Posterior cingulate gyrus (tissue), 11 donors: ENCODE results near the gene WNT10A.

Experiments used
- DNase-seq, 10 donors: peaks; one replicate each; pipeline versions ENCODE4 v3.0.0 to v3.0.0-alpha.2; 2020 to 2021; ENCODE audit warnings: mixed read lengths in 3 of 10
- intact Hi-C: fragments of 100-400 bp; cut with DNase I; formaldehyde crosslinking; loops from one replicate; pipeline ENCODE4 v1.15.1; 2023

The WNT10A gene

GRCh38 chr2:218856167-218856895, 24.3 kb upstream of the WNT10A start:
- intact Hi-C loops = loop anchor here (10.0 kb wide), 1 partner anchor 128 kb away; the partner anchor contains the start of gene FEV
- peak in 2 of 10 donors; percentile 2 to 20 for DNase-seq

DNA sequence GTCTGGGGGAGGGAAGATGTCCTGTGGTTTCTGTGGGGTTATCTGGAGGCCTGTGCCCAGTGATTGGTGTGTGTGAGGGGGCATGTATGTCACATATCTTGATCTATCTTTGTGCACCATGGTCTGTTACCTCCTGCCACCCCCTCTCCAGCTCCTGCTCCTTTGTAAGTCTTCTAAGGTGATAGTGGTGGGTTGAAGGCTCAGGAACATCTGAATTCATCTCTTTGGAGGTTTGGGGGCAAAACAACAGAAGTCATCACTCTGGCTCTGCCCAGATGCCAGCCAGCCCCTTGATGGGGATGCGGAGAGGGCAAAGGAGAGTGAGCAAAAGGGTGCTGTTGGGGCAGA, 23.8 kb upstream of the WNT10A start:
- intact Hi-C loops = loop anchor here (10.0 kb wide), 1 partner anchor 128 kb away; the partner anchor contains the start of gene FEV
- DNase-seq = peak in 1 of 10 donors; percentile 16

DNA sequence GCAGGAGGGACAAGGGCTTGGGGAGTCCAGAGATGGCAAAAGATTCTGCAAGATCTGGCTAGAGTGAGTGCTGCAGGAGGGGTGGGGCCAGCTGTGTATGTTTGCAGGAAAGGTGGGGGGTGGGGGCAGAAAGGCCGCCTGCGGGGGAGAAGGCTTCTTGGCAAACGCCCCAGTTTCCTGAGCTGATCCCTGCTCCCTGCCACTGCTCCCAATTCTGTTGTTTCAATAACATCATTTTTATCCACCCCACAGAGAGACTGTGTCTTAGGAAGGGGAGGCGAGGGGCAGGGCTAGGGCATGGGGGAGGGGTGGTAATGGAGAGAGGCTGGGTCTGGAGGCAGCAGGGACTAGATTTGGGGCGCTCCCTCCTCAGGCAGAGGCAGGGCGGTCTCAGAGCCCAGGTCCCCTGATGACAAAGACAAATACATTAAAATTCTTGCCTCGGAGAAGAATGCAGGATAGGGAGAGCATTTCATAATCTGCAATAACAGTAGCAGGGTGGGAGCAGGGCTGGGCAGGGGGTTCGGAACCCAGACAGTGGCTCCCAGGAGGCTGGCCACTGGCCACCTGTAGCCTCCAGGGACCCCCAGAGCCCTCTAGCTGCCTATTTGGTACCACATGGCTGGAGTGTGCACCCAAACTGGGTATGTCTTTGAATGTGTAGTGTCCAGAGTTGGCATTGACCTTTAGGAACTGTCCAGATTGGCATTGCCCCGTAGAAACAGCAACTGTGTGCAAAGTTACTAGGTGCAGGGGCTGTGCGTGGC, 23.1 kb upstream of the WNT10A start:
- peak in 2 of 10 donors; percentile 2 to 21 for DNase-seq
- intact Hi-C loops = loop anchor here (10.0 kb wide), 1 partner anchor 127 kb away; the partner anchor contains the start of gene FEV

DNA sequence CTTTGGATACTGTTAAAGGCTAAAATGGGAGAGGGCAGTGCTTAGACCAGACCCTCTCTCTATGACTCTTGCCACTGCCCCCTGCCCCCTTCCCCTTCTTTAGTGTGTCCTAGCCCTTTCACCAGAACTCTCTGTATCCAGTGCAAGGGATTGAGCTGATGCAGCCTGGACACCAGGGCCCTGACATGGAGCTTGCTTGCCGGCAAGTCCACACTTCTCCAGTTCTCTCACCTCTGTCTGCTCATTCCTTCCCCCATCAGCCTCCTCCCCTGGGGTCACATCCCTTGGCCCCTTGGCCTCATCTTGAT, 22.6 kb upstream of the WNT10A start:
- intact Hi-C loops = loop anchor here (10.0 kb wide), 1 partner anchor 127 kb away; the partner anchor contains the start of gene FEV
- peak in 2 of 10 donors; percentile 8 to 41 for DNase-seq

DNA sequence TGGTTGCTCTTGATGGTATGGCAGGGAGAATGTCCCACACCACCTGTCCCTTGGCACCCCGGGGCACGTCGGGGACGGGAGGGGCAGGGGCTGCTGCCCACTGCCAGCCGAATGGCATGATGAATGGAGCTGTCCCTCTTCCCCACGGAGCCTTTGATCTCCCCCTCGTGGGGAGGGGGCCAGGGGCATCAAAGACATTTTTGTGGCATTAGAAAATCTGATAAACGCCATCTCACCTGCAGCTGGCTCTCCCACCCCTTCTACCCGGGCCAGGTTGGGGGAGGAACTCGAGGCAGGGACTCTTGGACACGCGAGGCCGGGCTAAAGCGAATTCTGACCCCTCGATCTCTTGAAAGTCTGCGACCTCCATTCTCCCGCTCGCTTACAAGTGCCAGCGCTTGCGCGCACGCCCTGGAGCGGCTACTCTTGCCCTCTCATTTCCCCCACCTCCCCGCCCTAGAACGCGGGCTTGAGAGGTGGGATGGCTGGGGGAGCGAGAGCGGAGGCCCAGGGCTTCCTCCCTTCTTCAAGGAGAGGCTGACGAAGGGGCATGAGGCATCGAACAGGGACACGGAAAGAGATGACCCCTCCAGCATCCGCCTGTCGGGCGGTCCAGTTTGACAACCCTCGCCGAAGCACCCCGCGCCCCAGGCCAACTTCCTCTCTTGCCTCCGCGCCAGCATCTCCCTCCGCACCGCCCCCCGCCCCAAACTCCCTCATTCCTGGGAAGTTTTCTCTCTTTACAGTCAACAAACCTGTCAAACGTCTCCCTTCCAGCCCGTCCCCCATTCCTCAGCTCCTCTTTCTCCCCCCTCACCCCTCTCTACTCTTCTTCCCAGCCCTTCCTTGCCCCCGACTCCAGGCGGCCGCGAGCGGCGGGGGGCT, 21.7 kb upstream of the WNT10A start:
- intact Hi-C loops = loop anchor here (10.0 kb wide), 1 partner anchor 126 kb away; the partner anchor contains the start of gene FEV
- DNase-seq = peak in 2 of 10 donors; percentile 10 to 79

- peak in 2 of 10 donors; percentile 7 to 49 for DNase-seq
- intact Hi-C loops = loop anchor here (10.0 kb wide), 1 partner anchor 125 kb away; the partner anchor contains the start of gene FEV
Observed at GRCh38 chr2:218859556-218859987, 21.1 kb upstream of the WNT10A start, which contains the start of gene WNT6. TSS of gene WNT6 (plus strand) at chr2:218859805. CDS start at chr2:218860038, 233 bp downstream.

DNA sequence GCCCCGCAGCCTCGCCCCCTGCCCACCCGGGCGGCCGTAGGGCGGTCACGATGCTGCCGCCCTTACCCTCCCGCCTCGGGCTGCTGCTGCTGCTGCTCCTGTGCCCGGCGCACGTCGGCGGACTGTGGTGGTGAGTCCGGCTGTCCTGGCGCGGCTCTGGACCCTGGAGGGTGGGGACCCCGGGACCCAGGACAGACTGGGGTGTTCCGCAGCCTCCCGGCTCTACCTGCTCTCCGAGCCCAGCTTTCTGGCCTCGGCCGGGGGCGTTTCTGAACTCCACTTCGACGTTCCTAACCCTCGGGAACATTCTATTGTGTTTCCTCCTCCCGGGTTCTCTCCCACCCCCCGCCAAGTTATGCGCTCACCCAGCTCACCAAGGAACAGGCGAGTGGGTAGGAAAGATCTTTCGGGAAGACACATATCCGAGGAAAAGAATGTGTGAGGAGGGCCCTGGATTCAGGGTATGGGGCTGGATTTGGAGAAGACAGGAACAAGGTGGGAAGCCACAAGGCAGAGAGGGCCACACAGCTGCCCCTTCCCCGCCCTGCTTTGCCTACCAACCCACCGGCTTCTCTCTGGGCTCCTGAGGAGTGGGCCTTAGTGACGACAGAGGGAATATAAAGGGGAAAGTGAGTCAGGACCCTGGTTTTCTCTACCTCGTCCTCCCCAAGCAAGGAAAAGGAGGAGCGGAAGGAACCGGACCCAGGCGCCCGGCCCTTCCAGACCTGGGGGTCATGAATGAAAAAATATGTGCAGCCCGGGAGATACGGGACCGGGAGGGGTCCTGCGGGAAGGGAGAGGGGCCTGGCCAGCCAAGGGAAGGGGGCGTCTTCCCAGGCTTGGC, 20.4 kb upstream of the WNT10A start:
- DNase-seq = peak in 2 of 10 donors; percentile 10 to 84

DNA sequence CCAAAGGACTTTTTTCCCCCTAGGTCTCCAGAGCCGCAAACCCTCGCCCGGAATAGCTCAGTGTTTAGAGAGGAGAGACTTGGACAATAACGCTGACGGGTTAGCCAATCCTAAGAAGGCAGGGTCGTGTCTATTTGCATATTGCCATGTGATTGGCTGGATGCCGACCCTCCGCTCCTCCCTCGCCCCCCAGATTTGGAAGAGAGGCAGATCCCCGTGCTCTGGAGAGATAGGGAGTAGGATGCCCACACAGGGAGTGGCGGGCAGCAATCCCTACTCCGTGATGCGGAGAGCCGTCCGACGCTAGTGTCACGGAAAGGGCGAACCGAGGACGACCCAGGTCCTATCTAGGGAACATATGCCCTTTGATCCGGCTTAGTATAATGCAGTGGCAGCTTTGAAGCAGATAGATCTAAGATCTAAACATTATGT, 19.7 kb upstream of the WNT10A start:
- intact Hi-C loops = no loop called here
- DNase-seq = peak in 2 of 10 donors; percentile 9 to 58

More for the DNA sequence above, 20.4 kb upstream of the WNT10A start:
- intact Hi-C loops = loop anchor here (10.0 kb wide), 1 partner anchor 125 kb away; the partner anchor contains the start of gene FEV

GRCh38 chr2:218861645-218862318, 18.9 kb upstream of the WNT10A start:
- intact Hi-C loops = no loop called here
- peak in 2 of 10 donors; percentile 3 to 27 for DNase-seq

DNA sequence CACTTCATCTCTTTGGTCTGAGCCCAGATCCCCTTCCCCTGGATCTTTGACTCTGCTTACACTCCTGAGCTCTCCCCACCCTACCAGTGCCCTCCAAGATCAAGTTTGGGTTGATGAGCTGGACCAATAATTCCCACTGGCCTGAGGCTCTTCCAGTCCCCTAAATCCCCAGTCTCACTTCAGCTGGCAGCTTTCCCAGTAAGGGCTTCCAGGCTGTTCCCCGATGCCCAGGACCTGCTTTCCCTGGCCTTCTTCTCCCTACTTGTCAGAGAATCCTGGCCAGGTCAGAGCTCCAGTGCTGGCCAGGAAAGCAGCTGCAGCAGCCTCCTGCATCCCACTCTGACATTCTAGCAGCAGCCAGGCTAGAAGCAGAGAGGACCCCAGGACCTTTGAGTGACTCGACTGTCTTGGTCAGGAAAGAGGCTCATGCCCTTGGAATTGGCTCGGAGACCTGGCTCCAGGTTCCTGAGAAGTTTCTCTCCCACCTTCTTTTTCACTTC, 17.6 kb upstream of the WNT10A start:
- peak in 1 of 10 donors; percentile 61 for DNase-seq
- intact Hi-C loops = no loop called here

- intact Hi-C loops = no loop called here
- peak in 3 of 10 donors; percentile 13 to 59 (median 22) for DNase-seq
Observed at GRCh38 chr2:218865396-218865795, 15.3 kb upstream of the WNT10A start.

GRCh38 chr2:218865999-218866398, 14.7 kb upstream of the WNT10A start:
- peak in 2 of 10 donors; percentile 12 to 24 for DNase-seq
- intact Hi-C loops = no loop called here

DNA sequence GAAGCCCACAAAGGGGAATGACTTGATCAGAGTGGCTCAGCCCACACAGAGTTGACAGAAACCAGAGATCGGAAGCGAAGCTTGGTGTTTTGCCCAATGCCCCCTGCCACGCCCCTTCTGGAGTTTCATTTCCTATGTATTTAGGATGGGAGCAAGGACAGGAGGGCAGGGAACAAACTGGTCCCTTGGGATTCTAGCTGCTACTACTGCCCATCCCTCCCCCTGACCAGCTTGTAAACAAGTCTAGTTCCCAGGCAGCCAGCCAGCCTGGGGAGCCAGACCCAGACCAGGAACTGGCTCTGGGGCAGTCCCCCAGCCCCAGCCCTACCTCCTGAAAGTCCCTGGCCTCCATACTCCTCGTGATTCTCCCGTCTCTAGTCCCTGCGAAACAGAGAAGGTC, 12.8 kb upstream of the WNT10A start:
- DNase-seq = peak in 2 of 10 donors; percentile 19 to 33
- intact Hi-C loops = no loop called here

- DNase-seq = peak in 2 of 10 donors; percentile 8 to 37
- intact Hi-C loops = no loop called here
Observed at GRCh38 chr2:218869064-218869463, 11.6 kb upstream of the WNT10A start.

- intact Hi-C loops = loop anchor here (10.0 kb wide), 1 partner anchor 284 kb away; no protein-coding TSS in a partner anchor
- DNase-seq = peak in 2 of 10 donors; percentile 72 to 88
Observed at GRCh38 chr2:218870984-218871344, 9.7 kb upstream of the WNT10A start.

DNA sequence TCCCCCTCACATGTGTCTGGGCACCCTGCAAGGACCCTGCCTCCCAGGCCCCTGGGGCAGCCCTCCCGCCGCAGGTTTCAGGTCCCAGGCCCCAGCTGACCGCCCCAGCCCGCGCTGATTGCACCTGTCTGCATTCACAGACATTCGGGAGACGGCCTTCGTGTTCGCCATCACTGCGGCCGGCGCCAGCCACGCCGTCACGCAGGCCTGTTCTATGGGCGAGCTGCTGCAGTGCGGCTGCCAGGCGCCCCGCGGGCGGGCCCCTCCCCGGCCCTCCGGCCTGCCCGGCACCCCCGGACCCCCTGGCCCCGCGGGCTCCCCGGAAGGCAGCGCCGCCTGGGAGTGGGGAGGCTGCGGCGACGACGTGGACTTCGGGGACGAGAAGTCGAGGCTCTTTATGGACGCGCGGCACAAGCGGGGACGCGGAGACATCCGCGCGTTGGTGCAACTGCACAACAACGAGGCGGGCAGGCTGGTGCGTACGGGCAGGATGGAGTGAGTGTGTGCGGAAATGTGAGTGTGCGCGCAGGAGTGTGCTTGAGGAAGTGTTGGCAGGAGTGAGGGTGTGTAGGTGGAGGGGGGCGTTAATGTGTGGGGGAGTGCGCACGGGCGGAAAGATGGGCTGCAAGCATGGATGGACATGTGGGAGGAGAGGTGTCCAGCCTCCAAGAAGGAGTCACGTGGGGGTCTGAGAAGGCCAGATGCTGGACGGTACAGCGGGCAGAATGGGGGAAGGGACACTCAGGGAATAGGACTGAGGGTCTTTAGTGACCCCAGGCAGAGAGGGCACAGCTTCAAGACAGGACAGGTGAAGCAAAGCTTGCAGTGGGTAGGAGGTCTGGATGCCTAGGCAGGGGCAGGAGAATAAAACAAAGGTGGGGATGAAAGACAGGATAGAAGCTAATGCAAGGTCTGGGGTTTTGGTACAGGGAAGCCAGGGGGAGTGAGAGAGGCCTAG, 9.0 kb upstream of the WNT10A start:
- intact Hi-C loops = loop anchor here (10.0 kb wide), 1 partner anchor 283 kb away; no protein-coding TSS in a partner anchor
- DNase-seq = peak in 1 of 10 donors; percentile 54
